ENCODE data around the gene GALNT14.

GALNT14 gene

GRCh38 chr2:30975156-30975555 lies 163.1 kb downstream of the GALNT14 start:
- no peak overlapping the region for H3K27ac ChIP-seq
- no peak for TF ChIP-seq CTCF (conservative IDR thresholded peaks at IDR 0.05)

- no peak for TF ChIP-seq CTCF (conservative IDR thresholded peaks at IDR 0.05)
These were observed 163.7 kb downstream of the GALNT14 start for GRCh38 chr2:30974554-30974953.

GRCh38 chr2:30974092-30974491 lies 164.1 kb downstream of the GALNT14 start:
- no peak overlapping the region for H3K27ac ChIP-seq
- TF ChIP-seq CTCF (conservative IDR thresholded peaks at IDR 0.05), result no peak

More at GRCh38 chr2:30974554-30974953, 163.7 kb downstream of the GALNT14 start:
- H3K27ac ChIP-seq, result no peak overlapping the region

GRCh38 chr2:30971231-30972025 lies 166.8 kb downstream of the GALNT14 start:
- H3K27ac ChIP-seq, result no peak overlapping the region
- TF ChIP-seq CTCF (conservative IDR thresholded peaks at IDR 0.05), result no peak

- no peak for TF ChIP-seq CTCF (conservative IDR thresholded peaks at IDR 0.05)
These were observed 169.4 kb downstream of the GALNT14 start for GRCh38 chr2:30968660-30969397.

GRCh38 chr2:30966786-30967185 lies 171.5 kb downstream of the GALNT14 start:
- H3K27ac ChIP-seq, result no peak overlapping the region
- no peak for TF ChIP-seq CTCF (conservative IDR thresholded peaks at IDR 0.05)

More at GRCh38 chr2:30968660-30969397, 169.4 kb downstream of the GALNT14 start:
- H3K27ac ChIP-seq, result no peak overlapping the region

GRCh38 chr2:30965022-30965531 lies 173.2 kb downstream of the GALNT14 start:
- H3K27ac ChIP-seq, result no peak overlapping the region
- no peak for TF ChIP-seq CTCF (conservative IDR thresholded peaks at IDR 0.05)

Measured in VCaP (cell line).